Measurements from ENCODE around the gene TMEM52B.

TMEM52B gene

GRCh38 chr12:10241290-10241689 is 62.5 kb downstream of the TMEM52B start:
- TF ChIP-seq, protein P1, sequence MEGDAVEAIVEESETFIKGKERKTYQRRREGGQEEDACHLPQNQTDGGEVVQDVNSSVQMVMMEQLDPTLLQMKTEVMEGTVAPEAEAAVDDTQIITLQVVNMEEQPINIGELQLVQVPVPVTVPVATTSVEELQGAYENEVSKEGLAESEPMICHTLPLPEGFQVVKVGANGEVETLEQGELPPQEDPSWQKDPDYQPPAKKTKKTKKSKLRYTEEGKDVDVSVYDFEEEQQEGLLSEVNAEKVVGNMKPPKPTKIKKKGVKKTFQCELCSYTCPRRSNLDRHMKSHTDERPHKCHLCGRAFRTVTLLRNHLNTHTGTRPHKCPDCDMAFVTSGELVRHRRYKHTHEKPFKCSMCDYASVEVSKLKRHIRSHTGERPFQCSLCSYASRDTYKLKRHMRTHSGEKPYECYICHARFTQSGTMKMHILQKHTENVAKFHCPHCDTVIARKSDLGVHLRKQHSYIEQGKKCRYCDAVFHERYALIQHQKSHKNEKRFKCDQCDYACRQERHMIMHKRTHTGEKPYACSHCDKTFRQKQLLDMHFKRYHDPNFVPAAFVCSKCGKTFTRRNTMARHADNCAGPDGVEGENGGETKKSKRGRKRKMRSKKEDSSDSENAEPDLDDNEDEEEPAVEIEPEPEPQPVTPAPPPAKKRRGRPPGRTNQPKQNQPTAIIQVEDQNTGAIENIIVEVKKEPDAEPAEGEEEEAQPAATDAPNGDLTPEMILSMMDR (IDR thresholded peaks at IDR 0.05), result no peak

Measured in LNCAP (cell line).